Astrocyte (in vitro differentiated cells and primary cell): Measurements from ENCODE around the gene MYMK. TPM values are rescaled to one million over a fixed set of nuclear protein-coding genes. Genes with fewer than 3 reads are reported as not detected.

Experiments
- DNase-seq: peaks from one replicate; pipeline ENCODE4 v3.0.0-alpha.2; 2010; ENCODE audit warnings: low read depth
- FAIRE-seq: peaks from 2 replicates; lab custom pipeline; 2011; peaks lifted over from hg19 to GRCh38; lab: Jason Lieb, UNC
- H2AFZ ChIP-seq: 2 replicates; pipeline ENCODE4 v1.6.0; 2012; ENCODE audit warnings: low read depth, low read length, inconsistent platforms
- H3K27ac ChIP-seq: 2 replicates; pipeline ENCODE4 v1.5.1; 2011; ENCODE audit warnings: low read depth, low read length, inconsistent platforms
- H3K27me3 ChIP-seq: 2 replicates; pipeline ENCODE4 v1.6.0; 2011; ENCODE audit warnings: low read length, inconsistent platforms; ENCODE audit not compliant: insufficient read depth
- H3K36me3 ChIP-seq: 2 replicates; pipeline ENCODE4 v1.5.1; 2011; ENCODE audit warnings: low read length, inconsistent platforms; ENCODE audit not compliant: insufficient read depth
- H3K4me1 ChIP-seq: 2 replicates; pipeline ENCODE4 v1.5.1; 2011; ENCODE audit warnings: low read length, inconsistent platforms; ENCODE audit not compliant: insufficient read depth
- H3K4me2 ChIP-seq: 2 replicates; pipeline ENCODE4 v1.6.0; 2012; ENCODE audit warnings: low read length, inconsistent platforms
- H3K4me3 ChIP-seq: 2 replicates; pipeline ENCODE4 v1.5.1; 2011; ENCODE audit warnings: low read depth, mild to moderate bottlenecking, low read length, inconsistent platforms; ENCODE audit not compliant: insufficient read depth
- H3K79me2 ChIP-seq: 2 replicates; pipeline ENCODE4 v1.6.0; 2012; ENCODE audit warnings: mild to moderate bottlenecking, low read length, inconsistent platforms; ENCODE audit not compliant: insufficient read depth
- H3K9ac ChIP-seq: 2 replicates; pipeline ENCODE4 v1.6.0; 2012; ENCODE audit warnings: mild to moderate bottlenecking, low read length, inconsistent platforms
- H3K9me3 ChIP-seq: 2 replicates; pipeline ENCODE4 v1.5.1; 2012; ENCODE audit warnings: low read depth, mild to moderate bottlenecking, low read length, inconsistent platforms; ENCODE audit not compliant: insufficient read depth
- H4K20me1 ChIP-seq: 2 replicates; pipeline ENCODE4 v1.6.0; 2012; ENCODE audit warnings: low read length, inconsistent platforms; ENCODE audit not compliant: insufficient read depth
- H3K27ac Mint-ChIP-seq: one replicate; pipeline ENCODE4 v1.8.0; 2021; ENCODE audit warnings: mild to moderate bottlenecking, mixed read lengths; ENCODE audit not compliant: unreplicated experiment
- H3K27me3 Mint-ChIP-seq: one replicate; pipeline ENCODE4 v1.8.0; 2021; ENCODE audit warnings: low read depth, mixed read lengths; ENCODE audit not compliant: unreplicated experiment
- H3K36me3 Mint-ChIP-seq: one replicate; pipeline ENCODE4 v1.8.0; 2021; ENCODE audit warnings: low read depth, mixed read lengths; ENCODE audit not compliant: unreplicated experiment
- H3K4me1 Mint-ChIP-seq: one replicate; pipeline ENCODE4 v1.8.0; 2021; ENCODE audit warnings: low read depth, mixed read lengths; ENCODE audit not compliant: unreplicated experiment
- H3K4me3 Mint-ChIP-seq: one replicate; pipeline ENCODE4 v1.8.0; 2021; ENCODE audit warnings: mild to moderate bottlenecking, moderate library complexity, mixed read lengths; ENCODE audit not compliant: unreplicated experiment
- H3K9me3 Mint-ChIP-seq: one replicate; pipeline ENCODE4 v1.8.0; 2021; ENCODE audit warnings: mild to moderate bottlenecking, mixed read lengths; ENCODE audit not compliant: unreplicated experiment
- CTCF ChIP-seq: IDR thresholded peaks from 2 replicates; pipeline ENCODE4 v1.5.1; 2011; ENCODE audit warnings: low read depth, mild to moderate bottlenecking, inconsistent platforms, low read length, moderate library complexity; ENCODE audit not compliant: insufficient read depth
- EZH2 ChIP-seq: IDR thresholded peaks from 2 replicates; pipeline ENCODE4 v1.6.1; 2012; ENCODE audit warnings: mild to moderate bottlenecking, low read length, inconsistent platforms; ENCODE audit not compliant: insufficient read depth
- total RNA-seq: library from RNA; stranded (reverse); gene quantifications from 2 replicates; pipeline ENCODE4 v1.2.1, GENCODE V29; 2021

Gene MYMK
- total RNA-seq, 1 donor from 2014 or later, result not detected

GRCh38 chr9:133468777-133469421, 55.9 kb downstream of the MYMK start:
- no peak for DNase-seq
- Histone ChIP-seq H3K36me3 (no peaks in the 10 kb centered on the region), H3K79me2 (no peaks in the 10 kb centered on the region), H3K4me2 (no peak overlapping the region), H3K27ac (no peak overlapping the region), H3K4me1 (no peaks in the 10 kb centered on the region), H3K9ac (no peak overlapping the region), H2AFZ (no peak overlapping the region), H3K27me3 (no peaks in the 10 kb centered on the region), H3K4me3 (no peak overlapping the region), H4K20me1 (peaks cover 9% of the 10 kb centered on the region), H3K9me3 (no peaks in the 10 kb centered on the region)
- Mint-ChIP-seq H3K27ac (no peak overlapping the region), H3K4me3 (no peak overlapping the region), H3K27me3 (no peaks in the 10 kb centered on the region), H3K4me1 (no peaks in the 10 kb centered on the region), H3K9me3 (no peaks in the 10 kb centered on the region), H3K36me3 (peaks cover under 1% of the 10 kb centered on the region)
- TF ChIP-seq EZH2 (no peak), CTCF (no peak)
- no peak for FAIRE-seq

GRCh38 chr9:133468374-133468773, 56.4 kb downstream of the MYMK start:
- TF ChIP-seq CTCF, result no peak
- FAIRE-seq (no peak), DNase-seq (no peak)
- Histone ChIP-seq H3K27ac (no peak overlapping the region), H3K27me3 (no peaks in the 10 kb centered on the region), H4K20me1 (peaks cover 12% of the 10 kb centered on the region), H3K4me1 (no peaks in the 10 kb centered on the region), H3K9ac (no peak overlapping the region), H3K4me2 (no peak overlapping the region), H3K9me3 (no peaks in the 10 kb centered on the region), H3K4me3 (no peak overlapping the region), H3K79me2 (no peaks in the 10 kb centered on the region), H2AFZ (no peak overlapping the region), H3K36me3 (no peaks in the 10 kb centered on the region)
- H3K4me1 Mint-ChIP-seq, result no peaks in the 10 kb centered on the region
- no peak overlapping the region for H3K27ac Mint-ChIP-seq
- no peak overlapping the region for H3K4me3 Mint-ChIP-seq
- H3K27me3 Mint-ChIP-seq, result no peaks in the 10 kb centered on the region
- no peaks in the 10 kb centered on the region for H3K9me3 Mint-ChIP-seq
- peaks cover 4% of the 10 kb centered on the region for H3K36me3 Mint-ChIP-seq

- no peaks in the 10 kb centered on the region for H3K4me1 ChIP-seq
- H3K9ac ChIP-seq, result no peak overlapping the region
- Mint-ChIP-seq H3K4me1 (no peaks in the 10 kb centered on the region), H3K27me3 (no peaks in the 10 kb centered on the region), H3K36me3 (peaks cover 4% of the 10 kb centered on the region), H3K9me3 (no peaks in the 10 kb centered on the region), H3K27ac (no peak overlapping the region), H3K4me3 (no peak overlapping the region)
- H3K4me2 ChIP-seq, result no peak overlapping the region
- H3K36me3 ChIP-seq, result no peaks in the 10 kb centered on the region
- no peak for DNase-seq
- peaks cover 25% of the 10 kb centered on the region for H4K20me1 ChIP-seq
- no peak for FAIRE-seq
- no peaks in the 10 kb centered on the region for H3K9me3 ChIP-seq
- no peak overlapping the region for H3K27ac ChIP-seq
- no peak overlapping the region for H2AFZ ChIP-seq
- H3K79me2 ChIP-seq, result no peaks in the 10 kb centered on the region
- no peak for TF ChIP-seq CTCF
- no peak for TF ChIP-seq EZH2
- no peaks in the 10 kb centered on the region for H3K27me3 ChIP-seq
- H3K4me3 ChIP-seq, result no peak overlapping the region
Measured at GRCh38 chr9:133467101-133467500, 57.7 kb downstream of the MYMK start.
